Measurements from ENCODE around the gene GPD1. TPM values are rescaled to one million over a fixed set of nuclear protein-coding genes. Genes with fewer than 3 reads are reported as not detected.

The GPD1 gene
- total RNA-seq, 5 donors from 2014 or later (not counting 1 experiment from before 2014, with no cell fraction given): 0.41 to 1.1 (median 0.86) TPM

DNA sequence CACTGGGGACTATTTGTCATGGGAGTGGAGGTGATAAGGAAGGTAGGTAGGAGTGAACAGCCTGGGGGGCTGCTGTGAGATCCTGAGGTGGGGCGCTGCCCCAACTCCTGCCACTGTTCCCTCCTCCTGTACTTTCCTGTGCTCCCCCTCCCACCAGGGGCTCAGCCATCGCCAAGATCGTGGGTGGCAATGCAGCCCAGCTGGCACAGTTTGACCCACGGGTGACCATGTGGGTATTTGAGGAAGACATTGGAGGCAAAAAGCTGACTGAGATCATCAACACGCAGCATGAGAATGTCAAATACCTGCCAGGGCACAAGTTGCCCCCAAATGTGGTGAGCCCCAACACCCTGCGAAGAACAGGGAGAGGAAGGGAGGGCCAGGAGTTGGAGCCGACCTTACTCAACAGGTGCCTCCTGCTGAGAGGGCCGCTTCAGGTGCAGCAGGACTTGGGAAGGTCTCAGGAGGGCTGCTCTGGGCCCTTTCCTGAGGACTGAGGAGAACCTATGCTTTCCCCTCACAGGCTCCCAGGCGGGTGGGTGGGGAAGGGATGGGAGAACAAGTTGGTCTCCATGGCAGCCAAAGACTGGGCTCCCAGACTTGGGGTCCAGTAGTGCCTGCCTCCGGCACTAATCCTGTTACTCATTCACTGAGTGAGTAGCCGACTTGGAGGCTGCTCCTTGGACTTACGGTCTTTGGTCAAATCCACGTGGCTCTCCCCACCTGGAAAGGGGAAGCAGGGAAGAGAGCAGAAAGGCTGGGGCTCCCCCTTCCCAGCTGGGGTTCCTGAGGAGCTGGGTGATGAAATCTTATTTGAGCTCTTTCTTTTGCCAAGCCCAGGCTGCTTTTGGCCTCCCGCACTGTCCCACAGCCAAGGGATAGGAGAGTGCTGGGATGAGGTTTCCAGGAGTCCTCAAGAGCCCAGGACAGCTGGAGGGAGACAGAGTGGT lies 884 bp downstream of the GPD1 start:
- WGBS (ENCODE audit: insufficient coverage): 88% methylated on average over 7 of the region's 14 CpGs
- DNase-seq (no peak), ATAC-seq (replicated peaks in 1 of 4) (no peak)
- Mint-ChIP-seq H3K9me3 (no peaks in the 10 kb centered on the region), H3K27ac (no peak overlapping the region), H3K36me3 (peaks cover 13% of the 10 kb centered on the region), H3K27me3 (peaks cover 0 to 3% of the 10 kb centered on the region in 2 donors), H3K4me3 (no peak overlapping the region), H3K4me1 (no peaks in the 10 kb centered on the region)
- CTCF ChIA-PET: interaction anchor here (1.0 to 1.2 kb wide), 3 partner anchors 16 to 20 kb away, joined by 3 to 4 read pairs (median 3); partner anchors contain the start of gene SMARCD1 (in 1 of the 2)
- H3K4me1 ChIP-seq (ENCODE audit: control insufficient read depth in 1 of 2, extremely low read depth in 1 of 2, insufficient read depth in 2 of 2, low read length in 2 of 2): no peaks in the 10 kb centered on the region
- H3K27ac ChIP-seq (ENCODE audit: low read length): no peak overlapping the region
- POLR2A ChIA-PET: no interaction called here
- peaks cover 4 to 9% of the 10 kb centered on the region in 2 donors for H3K36me3 ChIP-seq (ENCODE audit: control insufficient read depth in 2 of 2, extremely low read depth in 1 of 2, insufficient read depth in 1 of 2, low read length in 1 of 2)
- no peaks in the 10 kb centered on the region for H3K9me3 ChIP-seq
- no peak overlapping the region for H3K4me3 ChIP-seq (ENCODE audit: control insufficient read depth in 1 of 2, extremely low read depth in 1 of 2, low read length in 1 of 2)
- peaks cover 0 to 18% of the 10 kb centered on the region in 2 experiments for H3K27me3 ChIP-seq (replicated peaks in 1 of 2; ENCODE audit: control insufficient read depth in 2 of 2, extremely low read depth in 1 of 2, insufficient read depth in 2 of 2, low read length in 1 of 2)

GRCh38 chr12:50105913-50106450 lies 2.2 kb downstream of the GPD1 start:
- Histone ChIP-seq H3K9me3 (no peaks in the 10 kb centered on the region), H3K4me1 (ENCODE audit: control insufficient read depth in 1 of 2, extremely low read depth in 1 of 2, insufficient read depth in 2 of 2, low read length in 2 of 2) (peaks cover 0 to 10% of the 10 kb centered on the region in 2 experiments), H3K36me3 (ENCODE audit: control insufficient read depth in 2 of 2, extremely low read depth in 1 of 2, insufficient read depth in 1 of 2, low read length in 1 of 2) (peaks cover 0 to 5% of the 10 kb centered on the region in 2 donors), H3K27ac (ENCODE audit: low read length) (no peak overlapping the region), H3K4me3 (ENCODE audit: control insufficient read depth in 1 of 2, extremely low read depth in 1 of 2, low read length in 1 of 2) (no peak overlapping the region), H3K27me3 (replicated peaks in 1 of 2; ENCODE audit: control insufficient read depth in 2 of 2, extremely low read depth in 1 of 2, insufficient read depth in 2 of 2, low read length in 1 of 2) (peaks cover 0 to 18% of the 10 kb centered on the region in 2 experiments)
- WGBS (ENCODE audit: insufficient coverage): 88% methylated on average over 9 of the region's 12 CpGs
- Mint-ChIP-seq H3K4me3 (no peak overlapping the region), H3K27ac (no peak overlapping the region), H3K4me1 (peaks cover 0 to 8% (median 7%) of the 10 kb centered on the region in 3 donors), H3K9me3 (no peaks in the 10 kb centered on the region), H3K27me3 (peaks cover 0 to 3% of the 10 kb centered on the region in 2 donors), H3K36me3 (peaks cover 5% of the 10 kb centered on the region)
- ATAC-seq (replicated peaks in 1 of 4): no peak
- ChIA-PET POLR2A (no interaction called here), CTCF (interaction anchor here (0.6 to 2.8 kb wide), 2 partner anchors 16 to 22 kb away, joined by 4 to 6 read pairs; no protein-coding TSS in a partner anchor)
- no peak for DNase-seq

- Mint-ChIP-seq H3K4me1 (peaks cover 2 to 15% (median 13%) of the 10 kb centered on the region in 3 donors), H3K4me3 (no peak overlapping the region), H3K36me3 (no peaks in the 10 kb centered on the region), H3K27ac (no peak overlapping the region), H3K9me3 (no peaks in the 10 kb centered on the region), H3K27me3 (peaks cover 0 to 3% of the 10 kb centered on the region in 2 donors)
- peaks cover 0 to 18% of the 10 kb centered on the region in 2 experiments for H3K27me3 ChIP-seq (replicated peaks in 1 of 2; ENCODE audit: control insufficient read depth in 2 of 2, extremely low read depth in 1 of 2, insufficient read depth in 2 of 2, low read length in 1 of 2)
- H3K4me3 ChIP-seq (ENCODE audit: control insufficient read depth in 1 of 2, extremely low read depth in 1 of 2, low read length in 1 of 2): no peak overlapping the region
- peaks cover 0 to under 1% of the 10 kb centered on the region in 2 donors for H3K36me3 ChIP-seq (ENCODE audit: control insufficient read depth in 2 of 2, extremely low read depth in 1 of 2, insufficient read depth in 1 of 2, low read length in 1 of 2)
- H3K27ac ChIP-seq (ENCODE audit: low read length): no peak overlapping the region
- no peak for ATAC-seq (replicated peaks in 1 of 4)
- no peaks in the 10 kb centered on the region for H3K9me3 ChIP-seq
- CTCF ChIA-PET: interaction anchor here (0.7 to 2.8 kb wide), 4 partner anchors 17 to 403 kb away, joined by 3 to 6 read pairs (median 3); no protein-coding TSS in a partner anchor
- WGBS (ENCODE audit: insufficient coverage): 80% methylated on average over 1 of the region's 3 CpGs
- no peak for DNase-seq
- POLR2A ChIA-PET: no interaction called here
- H3K4me1 ChIP-seq (ENCODE audit: control insufficient read depth in 1 of 2, extremely low read depth in 1 of 2, insufficient read depth in 2 of 2, low read length in 2 of 2): peaks cover 0 to 16% of the 10 kb centered on the region in 2 experiments
Measured at GRCh38 chr12:50106907-50107306, 3.1 kb downstream of the GPD1 start.

DNA sequence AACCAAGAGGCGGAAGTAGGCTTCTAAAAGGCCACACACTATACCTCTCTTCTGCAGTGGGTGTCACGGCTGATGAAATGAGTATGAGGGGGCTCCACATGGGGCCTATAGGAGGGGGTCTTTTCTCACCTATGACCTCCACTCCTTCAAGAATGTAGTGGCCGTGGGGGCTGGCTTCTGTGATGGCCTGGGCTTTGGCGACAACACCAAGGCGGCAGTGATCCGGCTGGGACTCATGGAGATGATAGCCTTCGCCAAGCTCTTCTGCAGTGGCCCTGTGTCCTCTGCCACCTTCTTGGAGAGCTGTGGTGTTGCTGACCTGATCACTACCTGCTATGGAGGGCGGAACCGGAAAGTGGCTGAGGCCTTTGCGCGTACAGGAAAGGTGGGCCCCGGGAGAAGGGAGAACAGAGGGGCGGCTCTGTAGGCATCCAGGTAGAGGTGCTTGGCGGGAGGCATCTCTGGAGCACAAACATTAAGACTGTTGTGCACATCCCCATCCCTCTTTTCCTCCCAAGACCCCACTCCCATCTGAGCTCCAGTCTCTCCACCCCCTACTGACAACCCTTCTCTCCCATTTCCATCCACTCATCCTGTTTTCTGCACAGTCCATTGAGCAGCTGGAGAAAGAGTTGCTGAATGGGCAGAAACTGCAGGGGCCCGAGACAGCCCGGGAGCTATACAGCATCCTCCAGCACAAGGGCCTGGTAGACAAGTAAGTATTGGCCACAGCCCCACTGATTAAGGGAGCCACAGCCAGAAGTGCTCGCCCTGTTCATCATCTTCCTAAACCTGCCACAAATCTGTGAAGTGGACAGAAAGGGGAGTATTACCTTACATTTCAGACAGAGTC lies 3.8 kb downstream of the GPD1 start:
- Histone ChIP-seq H3K27ac (ENCODE audit: low read length) (no peak overlapping the region), H3K9me3 (no peaks in the 10 kb centered on the region), H3K36me3 (ENCODE audit: control insufficient read depth in 2 of 2, extremely low read depth in 1 of 2, insufficient read depth in 1 of 2, low read length in 1 of 2) (no peaks in the 10 kb centered on the region), H3K4me1 (ENCODE audit: control insufficient read depth in 1 of 2, extremely low read depth in 1 of 2, insufficient read depth in 2 of 2, low read length in 2 of 2) (peaks cover 0 to 16% of the 10 kb centered on the region in 2 experiments), H3K27me3 (replicated peaks in 1 of 2; ENCODE audit: control insufficient read depth in 2 of 2, extremely low read depth in 1 of 2, insufficient read depth in 2 of 2, low read length in 1 of 2) (peaks cover 0 to 18% of the 10 kb centered on the region in 2 experiments), H3K4me3 (ENCODE audit: control insufficient read depth in 1 of 2, extremely low read depth in 1 of 2, low read length in 1 of 2) (no peak overlapping the region)
- ATAC-seq (replicated peaks in 1 of 4) (no peak), DNase-seq (no peak)
- CTCF ChIA-PET: interaction anchor here (0.7 to 2.8 kb wide), 5 partner anchors 18 to 402 kb away, joined by 3 to 6 read pairs (median 3); no protein-coding TSS in a partner anchor
- Mint-ChIP-seq H3K27ac (no peak overlapping the region), H3K9me3 (no peaks in the 10 kb centered on the region), H3K36me3 (no peaks in the 10 kb centered on the region), H3K4me3 (no peak overlapping the region), H3K27me3 (peaks cover 0 to 3% of the 10 kb centered on the region in 2 donors), H3K4me1 (peaks cover 3 to 21% (median 19%) of the 10 kb centered on the region in 3 donors)
- 90% methylated on average over 11 of the region's 17 CpGs for WGBS (ENCODE audit: insufficient coverage)
- POLR2A ChIA-PET: no interaction called here

DNA sequence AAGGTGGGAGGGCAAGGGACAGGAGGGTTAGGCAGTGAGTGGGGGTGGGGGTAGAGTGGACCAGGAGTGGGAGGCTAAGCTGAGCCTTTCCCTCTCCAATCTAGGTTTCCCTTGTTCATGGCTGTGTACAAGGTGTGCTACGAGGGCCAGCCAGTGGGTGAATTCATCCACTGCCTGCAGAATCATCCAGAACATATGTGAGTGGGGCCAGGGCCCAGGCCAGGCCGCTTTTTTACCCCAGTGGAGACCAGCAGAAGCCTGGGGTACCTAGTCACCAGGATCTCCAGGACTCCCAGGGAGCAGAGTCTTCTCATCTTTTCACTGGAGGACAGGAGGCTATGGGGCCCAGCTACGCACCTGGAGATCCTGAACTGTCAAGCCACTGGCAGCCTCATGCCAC lies 5.5 kb downstream of the GPD1 start:
- Mint-ChIP-seq H3K4me1 (peaks cover 14 to 31% (median 29%) of the 10 kb centered on the region in 3 donors), H3K36me3 (peaks cover under 1% of the 10 kb centered on the region), H3K27ac (no peak overlapping the region), H3K4me3 (no peak overlapping the region), H3K27me3 (peaks cover 0 to 3% of the 10 kb centered on the region in 2 donors), H3K9me3 (no peaks in the 10 kb centered on the region)
- ATAC-seq (replicated peaks in 1 of 4) (no peak), DNase-seq (no peak)
- POLR2A ChIA-PET: no interaction called here
- H3K27ac ChIP-seq (ENCODE audit: low read length): no peak overlapping the region
- 79% methylated on average over 3 of the region's 3 CpGs for WGBS (ENCODE audit: insufficient coverage)
- H3K9me3 ChIP-seq: no peaks in the 10 kb centered on the region
- peaks cover 0 to 16% of the 10 kb centered on the region in 2 experiments for H3K27me3 ChIP-seq (replicated peaks in 1 of 2; ENCODE audit: control insufficient read depth in 2 of 2, extremely low read depth in 1 of 2, insufficient read depth in 2 of 2, low read length in 1 of 2)
- H3K4me3 ChIP-seq (ENCODE audit: control insufficient read depth in 1 of 2, extremely low read depth in 1 of 2, low read length in 1 of 2): no peak overlapping the region
- peaks cover 2 to 33% of the 10 kb centered on the region in 2 experiments for H3K4me1 ChIP-seq (ENCODE audit: control insufficient read depth in 1 of 2, extremely low read depth in 1 of 2, insufficient read depth in 2 of 2, low read length in 2 of 2)
- CTCF ChIA-PET: interaction anchor here (0.6 to 4.6 kb wide), 7 partner anchors 9 to 58 kb away, joined by 3 to 94 read pairs (median 4); partner anchors contain the start of genes CERS5 (in 1 of the 2) and SMARCD1 (in 1 of the 2)
- no peaks in the 10 kb centered on the region for H3K36me3 ChIP-seq (ENCODE audit: control insufficient read depth in 2 of 2, extremely low read depth in 1 of 2, insufficient read depth in 1 of 2, low read length in 1 of 2)

All from T-cell (primary cell).